Stimulated activated CD8-positive, alpha-beta memory T cell treated with anti-CD3 and anti-CD28 coated beads, Interleukin-7, amount 100 ng/mL, for 4 hours (primary cell): Measurements from ENCODE around the gene ANKRD37.
"Not testable (repeated sequence)": the region's sequence is repeated elsewhere in the genome, so short reads cannot be mapped to it uniquely, and the experiment has no call there.

Experiments used
- DNase-seq, 2 donors: peaks; one replicate each; pipeline ENCODE4 v3.0.0-alpha.2; 2020; ENCODE audit warnings: low read depth in 2 of 2

The ANKRD37 gene, protein sequence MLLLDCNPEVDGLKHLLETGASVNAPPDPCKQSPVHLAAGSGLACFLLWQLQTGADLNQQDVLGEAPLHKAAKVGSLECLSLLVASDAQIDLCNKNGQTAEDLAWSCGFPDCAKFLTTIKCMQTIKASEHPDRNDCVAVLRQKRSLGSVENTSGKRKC

DNA sequence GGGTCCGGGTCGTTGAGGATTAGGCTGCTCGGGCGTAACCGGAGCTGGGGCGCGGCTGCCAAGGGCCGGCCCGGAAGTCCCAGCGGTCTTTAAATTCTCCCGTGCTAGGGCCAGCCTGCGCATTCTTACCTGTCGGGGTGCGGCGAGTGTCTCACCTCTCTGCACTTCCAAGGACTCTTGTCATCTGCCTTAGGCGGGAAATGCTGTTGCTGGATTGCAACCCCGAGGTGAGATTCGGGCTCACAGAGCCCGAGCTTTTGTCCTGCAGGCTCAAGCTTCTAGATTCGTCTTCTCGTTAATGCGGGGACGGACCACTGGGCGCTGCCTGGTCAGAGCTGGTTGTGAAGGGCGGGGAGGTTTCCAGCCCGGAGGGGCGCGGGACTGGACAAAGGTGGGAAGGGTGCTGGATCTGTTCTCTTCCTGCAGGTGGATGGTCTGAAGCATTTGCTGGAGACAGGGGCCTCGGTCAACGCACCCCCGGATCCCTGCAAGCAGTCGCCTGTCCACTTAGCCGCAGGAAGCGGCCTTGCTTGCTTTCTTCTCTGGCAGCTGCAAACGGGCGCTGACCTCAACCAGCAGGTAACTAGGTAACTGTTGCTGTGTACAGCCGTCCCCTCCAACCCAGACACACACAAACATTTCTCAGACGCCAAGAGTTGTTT is at the start of gene ANKRD37:
Gene ANKRD37 (plus strand): TSS at position 118 of the 662 bp plus-strand sequence. CDS start 83 bp downstream, at position 201.
- DNase-seq, result no peak

DNA sequence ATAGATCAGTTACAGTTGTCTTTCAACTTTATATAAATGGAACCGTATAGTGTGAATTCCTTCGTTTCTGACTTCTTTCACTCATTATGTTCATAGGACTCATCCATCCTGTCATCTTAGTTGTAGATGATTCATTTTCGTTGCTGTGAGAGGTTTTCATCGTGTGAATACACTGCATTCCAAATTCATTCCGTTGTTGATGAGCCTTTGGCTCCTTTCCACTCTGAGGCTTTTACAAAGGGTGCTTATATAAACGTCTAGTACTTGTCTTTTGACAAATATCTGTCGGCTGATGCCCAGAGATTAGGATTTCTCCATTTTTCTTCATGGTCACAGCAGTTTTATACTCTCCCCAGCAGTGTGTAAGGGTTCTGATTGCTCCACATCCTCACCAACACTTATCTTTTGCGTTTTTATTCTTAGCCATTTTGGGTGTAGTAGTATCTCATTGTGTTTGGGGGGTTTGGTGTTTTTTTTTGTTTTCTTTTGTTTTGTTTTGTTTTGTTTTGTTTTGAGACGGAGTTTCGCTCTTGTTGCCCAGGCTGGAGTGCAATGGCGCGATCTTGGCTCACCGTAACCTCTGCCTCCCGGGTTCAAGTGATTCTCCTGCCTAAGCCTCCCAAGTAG is 49.6 kb upstream of the ANKRD37 start:
- DNase-seq, result no peak

DNA sequence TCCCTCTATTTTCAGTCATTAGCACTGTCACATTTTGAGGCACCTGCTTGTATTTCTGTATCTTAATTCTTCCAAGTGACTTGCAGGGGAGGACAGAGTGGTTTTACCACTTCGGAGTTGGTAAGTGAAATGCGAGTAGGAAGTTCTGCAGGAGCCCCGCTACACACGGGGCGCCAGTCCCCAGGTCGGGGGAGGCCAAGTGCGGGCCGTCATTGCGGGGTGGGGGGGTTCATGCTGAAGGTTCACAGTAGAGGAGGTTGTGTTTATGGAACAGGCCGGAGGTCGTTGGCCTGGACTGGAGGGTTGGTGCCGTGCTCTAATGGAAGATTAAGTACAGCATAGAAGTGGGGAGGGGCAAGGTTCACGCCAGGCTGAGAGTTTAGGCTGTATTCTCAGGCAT is 45.0 kb upstream of the ANKRD37 start:
- DNase-seq, result no peak

DNA sequence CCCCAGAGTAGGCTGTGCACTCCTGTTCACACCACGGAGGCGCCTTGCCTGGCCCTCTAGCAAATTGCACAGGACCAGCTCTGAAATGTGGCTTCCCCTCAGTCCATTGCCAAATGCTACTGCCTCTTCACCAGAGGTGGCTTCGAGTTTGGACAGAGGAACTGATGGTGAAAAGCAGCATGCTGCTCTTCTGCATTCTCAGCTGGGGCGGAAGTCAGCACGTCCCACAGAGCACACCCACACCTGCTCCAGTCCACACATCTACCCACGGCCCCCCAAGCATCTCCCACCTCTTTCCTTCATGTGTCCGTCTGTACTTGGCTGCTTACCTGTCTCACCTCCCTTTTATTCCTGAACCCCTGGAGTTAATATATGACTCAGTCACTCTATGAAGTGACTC is 44.4 kb upstream of the ANKRD37 start:
- DNase-seq, result no peak

DNA sequence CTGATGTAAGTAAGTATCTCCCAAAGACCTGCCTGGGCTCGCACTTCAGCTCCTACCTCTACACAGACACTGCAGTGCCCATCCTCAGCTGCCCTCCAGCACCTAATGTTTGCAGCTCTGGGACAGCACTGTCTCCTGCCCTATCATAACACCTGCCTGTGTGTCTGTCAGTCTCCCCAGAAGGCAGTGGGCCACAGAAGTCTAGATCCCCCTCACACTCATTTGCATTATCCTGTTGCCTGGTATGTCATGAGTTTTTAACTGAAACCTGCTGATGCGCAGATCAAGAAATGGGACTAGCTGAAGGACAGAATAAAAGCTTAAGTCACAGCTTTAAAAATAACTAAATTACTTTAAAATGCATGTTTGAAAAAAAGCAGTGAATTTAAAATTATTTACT is 43.9 kb upstream of the ANKRD37 start:
- no peak for DNase-seq

DNA sequence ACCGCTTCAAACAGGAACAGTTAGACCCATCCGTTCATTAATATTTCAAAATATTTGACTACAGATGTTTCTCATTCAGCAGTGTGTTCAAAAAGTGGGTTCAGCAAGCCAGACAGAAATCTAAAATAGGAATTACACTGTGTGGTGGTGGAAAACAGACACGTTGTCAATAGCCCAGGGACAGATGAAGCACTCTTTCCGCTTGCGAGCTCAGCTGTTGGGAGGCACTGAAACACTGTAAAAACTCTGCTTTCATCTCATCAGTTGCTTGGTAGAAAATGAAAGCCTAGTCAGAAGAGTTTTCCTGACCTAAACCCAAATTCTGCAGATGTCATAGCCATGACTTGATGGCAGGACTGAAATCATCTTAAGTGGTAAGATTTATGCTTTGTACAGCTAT is 39.4 kb upstream of the ANKRD37 start:
- DNase-seq, result no peak

DNA sequence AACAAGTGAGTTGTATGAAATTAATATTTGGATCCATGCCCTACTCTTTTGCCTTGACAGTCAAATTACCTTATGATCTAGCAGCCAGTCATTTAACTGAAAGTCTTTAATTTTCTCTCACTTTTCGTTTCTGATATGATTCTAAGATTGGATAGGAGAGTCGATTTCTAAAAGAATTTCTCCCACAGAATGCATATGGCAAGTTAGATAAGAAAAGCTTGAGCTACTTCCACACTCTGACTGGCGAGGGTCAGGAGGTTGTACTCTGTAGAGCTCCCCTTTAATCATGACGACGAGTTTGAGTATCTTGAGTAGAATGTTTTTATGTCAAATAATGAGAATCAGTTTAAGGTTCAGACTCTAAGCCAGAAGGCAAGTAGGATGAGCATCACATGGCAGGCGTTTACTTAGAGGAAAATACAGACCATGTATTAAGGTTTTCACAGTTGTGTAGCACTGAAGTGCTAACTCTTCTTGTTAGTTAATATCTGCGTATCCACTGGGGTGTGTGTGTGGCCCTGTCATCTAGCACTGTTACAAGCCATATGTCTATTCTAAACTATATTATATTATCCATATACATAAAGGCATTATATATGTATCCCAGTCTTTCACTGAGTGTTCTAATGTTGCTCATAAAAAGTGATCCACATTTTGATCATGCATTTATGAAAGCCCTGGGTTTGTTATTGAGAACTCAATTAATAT is 38.8 kb upstream of the ANKRD37 start:
- DNase-seq, result no peak

DNA sequence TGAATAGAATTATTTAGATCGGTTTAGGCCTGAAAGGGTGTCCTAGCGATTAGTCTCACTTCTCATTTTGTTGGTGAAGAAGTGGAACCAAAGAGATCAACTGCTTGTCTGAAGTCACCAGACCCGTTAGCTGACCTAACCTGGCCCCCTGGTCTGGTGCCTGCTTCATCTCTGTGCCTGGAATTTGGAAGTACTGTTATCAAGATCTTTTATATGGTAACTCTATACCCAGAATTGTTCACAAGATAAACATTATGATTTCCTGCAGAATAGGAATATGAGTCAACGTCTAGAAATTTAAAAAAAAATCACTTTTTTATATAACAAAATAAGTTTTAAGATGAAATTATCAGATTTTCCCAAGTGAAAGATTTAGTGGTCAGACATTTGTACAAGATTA is 38.1 kb upstream of the ANKRD37 start:
- DNase-seq, result no peak

DNA sequence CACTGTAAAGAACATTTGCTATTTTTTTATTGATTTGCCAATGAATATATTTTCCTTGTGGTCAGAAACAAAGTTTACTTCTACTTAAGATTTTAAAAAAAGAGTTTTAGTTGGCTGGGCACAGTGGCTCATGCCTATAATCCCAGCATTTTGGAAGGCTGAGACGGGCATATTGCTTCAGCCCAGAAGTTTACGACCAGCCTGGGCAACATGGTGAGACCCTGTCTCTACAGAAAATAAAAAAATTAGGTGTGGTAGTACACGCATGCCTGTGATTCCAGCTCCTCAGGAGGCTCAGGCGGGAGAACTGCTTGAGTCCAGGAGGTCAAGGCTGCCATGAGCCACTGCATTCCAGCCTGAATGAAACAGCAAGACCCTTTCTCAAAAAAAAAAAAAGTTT is 37.7 kb upstream of the ANKRD37 start:
- no peak for DNase-seq

DNA sequence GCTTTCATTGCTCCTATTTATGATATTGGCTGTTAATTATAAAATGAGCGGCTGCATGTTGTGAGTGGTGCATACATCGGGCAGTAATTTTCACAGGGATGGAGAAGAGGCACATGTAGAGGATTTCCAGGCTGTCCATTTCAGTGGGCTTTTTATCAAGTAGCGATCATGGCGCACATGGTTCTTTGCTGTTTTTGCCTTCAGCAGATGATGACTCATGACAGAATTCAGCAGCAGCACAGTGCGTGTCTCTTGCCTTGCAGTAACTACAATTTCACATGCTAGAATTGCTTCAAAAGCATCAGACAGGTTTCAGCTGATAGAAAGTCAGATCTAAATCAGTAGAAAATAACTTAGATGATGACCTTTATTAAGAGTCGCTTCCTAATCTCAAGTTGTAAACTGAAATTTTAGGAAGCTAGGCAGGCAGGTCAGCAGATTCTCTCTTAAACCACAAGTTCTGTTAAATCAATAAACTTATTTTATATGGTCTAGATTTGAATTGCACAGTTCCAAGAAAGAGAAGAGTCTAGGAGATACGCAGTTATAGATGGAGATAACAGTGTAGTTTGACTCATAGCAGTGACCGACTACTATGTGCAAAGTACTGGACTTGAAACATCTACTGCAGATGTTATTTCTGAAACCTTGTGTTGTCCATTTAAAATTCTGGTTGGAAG is 36.7 kb upstream of the ANKRD37 start:
- no peak for DNase-seq

DNA sequence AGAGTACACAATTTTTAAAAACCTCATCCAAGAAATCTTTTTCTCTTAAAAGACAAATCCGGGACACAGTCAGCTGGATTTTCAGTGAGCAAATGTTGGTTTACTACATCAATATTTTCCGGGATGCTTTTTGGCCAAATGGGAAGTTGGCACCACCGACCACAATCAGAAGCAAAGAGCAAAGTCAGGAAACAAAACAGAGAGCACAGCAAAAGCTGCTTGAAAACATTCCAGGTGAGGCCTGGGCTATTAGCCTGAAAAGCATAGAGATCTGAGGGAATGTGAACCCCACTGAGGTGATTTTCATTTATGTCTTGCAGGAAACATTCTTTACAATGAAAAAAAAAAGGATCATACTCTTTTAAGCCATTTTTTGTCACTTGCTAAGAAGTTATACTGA is 34.8 kb upstream of the ANKRD37 start:
- DNase-seq, result no peak

DNA sequence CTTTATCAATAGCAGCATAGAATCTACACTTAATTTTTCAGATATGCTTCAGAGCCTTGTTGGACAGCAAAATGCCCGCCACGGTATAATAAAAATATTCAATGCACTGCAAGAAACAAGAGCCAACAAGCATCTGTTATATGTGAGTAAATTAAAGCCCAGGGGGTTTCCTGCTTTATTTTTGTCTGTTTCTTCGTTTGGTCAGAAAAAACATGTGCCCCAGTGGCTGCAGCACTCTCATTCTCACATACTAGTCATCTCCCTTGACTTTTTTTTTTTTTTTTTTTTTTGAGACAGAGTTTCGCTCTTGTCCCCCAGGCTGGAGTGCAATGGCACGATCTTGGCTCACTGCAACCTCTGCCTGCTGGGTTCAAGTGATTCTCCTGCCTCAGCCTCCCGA is 34.1 kb upstream of the ANKRD37 start:
- not testable (repeated sequence) for DNase-seq

DNA sequence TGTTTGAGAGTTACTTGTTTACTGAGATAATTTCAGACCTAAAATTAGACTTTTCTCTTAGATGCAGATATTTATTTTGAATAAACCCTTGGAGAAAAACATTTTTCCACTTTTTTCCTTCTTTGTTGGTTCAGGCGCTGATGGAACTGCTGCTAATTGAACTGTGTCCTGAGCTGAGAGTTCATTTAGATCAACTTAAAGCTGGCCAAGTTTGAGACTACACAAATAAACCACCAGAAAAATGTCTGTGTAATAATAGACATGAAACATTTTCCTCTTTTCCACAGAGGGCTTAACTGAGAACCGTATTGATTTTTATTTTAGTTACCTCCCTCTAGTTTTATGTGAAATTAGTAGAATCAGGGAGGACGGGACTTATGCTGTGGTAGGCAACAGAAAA is 33.4 kb upstream of the ANKRD37 start:
- DNase-seq, result no peak

DNA sequence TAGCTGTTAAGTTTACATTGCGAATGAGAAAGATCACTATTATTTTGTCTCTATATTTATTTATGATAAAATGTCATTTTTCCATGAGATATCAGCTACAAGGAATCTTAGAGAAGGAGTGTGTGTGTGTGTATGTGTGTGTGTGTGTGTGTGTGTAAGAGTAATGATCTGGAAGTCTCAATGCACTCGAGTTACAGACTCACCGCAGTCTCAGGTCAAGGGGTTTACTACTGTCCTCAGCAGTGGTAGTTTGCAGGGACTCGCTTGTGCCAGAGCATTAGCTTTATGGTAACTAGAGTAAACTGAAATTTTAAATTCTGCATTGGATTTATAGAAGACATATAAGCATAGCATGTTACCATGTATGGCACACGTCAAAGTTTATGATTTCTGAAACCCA is 31.8 kb upstream of the ANKRD37 start:
- DNase-seq, result no peak

DNA sequence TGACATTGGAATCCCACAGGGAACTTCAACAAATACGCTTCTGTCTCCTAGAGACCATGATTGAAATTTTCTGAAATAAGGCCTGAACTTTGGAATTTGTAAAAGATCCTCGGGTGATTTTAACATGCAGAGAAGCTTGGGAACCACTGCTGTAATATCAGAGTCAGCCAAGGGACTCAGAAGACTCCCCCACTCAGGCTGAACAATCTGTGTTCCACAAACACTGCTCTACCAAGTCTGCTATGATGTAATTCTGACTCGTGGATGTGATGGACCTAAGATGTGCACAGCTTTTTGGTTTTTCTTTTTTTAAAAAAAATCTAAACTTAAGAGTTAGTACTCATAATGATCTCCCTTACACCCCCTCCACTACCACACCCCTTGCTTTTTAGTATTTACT is 26.9 kb upstream of the ANKRD37 start:
- DNase-seq, result no peak

DNA sequence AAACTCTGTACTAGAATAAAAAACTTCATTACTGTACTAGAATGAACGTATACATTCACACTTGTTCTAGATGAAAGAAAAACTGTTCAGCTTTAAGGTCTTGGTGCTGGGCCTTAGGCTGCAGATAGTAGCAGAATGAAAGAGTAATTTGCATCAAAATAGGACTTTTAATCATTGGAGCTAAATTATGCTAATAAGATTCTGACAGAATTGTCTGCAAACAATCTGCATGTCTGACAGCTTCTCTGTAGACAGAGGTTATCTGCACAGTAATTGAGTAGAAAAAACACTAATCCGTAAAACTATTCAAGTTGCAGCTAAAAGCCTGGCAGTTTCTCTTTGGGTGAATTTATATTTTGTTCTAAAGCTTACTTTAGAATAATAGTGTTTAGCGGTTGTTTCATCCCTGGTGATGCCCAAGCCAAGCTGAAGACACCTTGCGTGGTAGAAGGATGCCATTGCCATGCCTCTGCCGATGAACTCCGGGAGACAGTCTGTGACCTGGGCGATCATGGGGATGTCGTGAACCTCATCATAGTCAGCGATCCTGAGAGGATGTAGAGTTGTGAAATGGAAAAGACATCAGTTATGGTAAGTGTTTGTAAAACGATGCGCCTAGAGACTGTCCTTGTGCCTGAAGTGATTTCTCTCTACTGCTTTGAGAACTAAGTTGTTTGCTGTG is 26.2 kb upstream of the ANKRD37 start:
- DNase-seq, result no peak

DNA sequence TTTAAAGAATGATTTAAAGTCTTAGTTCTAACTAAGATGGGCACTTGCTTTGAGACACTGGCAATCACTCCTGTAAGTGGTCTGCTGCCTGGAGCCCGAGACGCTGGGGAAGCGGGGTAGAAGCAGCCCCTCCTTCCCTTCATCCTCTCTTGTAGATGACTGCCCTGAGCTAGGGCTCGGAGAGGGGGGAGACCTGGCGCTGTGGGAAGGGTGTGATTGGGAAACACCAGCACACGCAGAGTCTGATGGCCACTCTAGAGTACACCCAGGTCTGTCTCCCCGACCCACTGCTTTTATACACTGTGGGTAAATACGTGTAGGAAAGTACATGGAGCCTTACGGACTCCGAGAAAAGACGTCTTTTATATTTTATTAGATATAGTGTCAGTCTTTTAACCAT is 24.9 kb upstream of the ANKRD37 start:
- DNase-seq, result no peak

DNA sequence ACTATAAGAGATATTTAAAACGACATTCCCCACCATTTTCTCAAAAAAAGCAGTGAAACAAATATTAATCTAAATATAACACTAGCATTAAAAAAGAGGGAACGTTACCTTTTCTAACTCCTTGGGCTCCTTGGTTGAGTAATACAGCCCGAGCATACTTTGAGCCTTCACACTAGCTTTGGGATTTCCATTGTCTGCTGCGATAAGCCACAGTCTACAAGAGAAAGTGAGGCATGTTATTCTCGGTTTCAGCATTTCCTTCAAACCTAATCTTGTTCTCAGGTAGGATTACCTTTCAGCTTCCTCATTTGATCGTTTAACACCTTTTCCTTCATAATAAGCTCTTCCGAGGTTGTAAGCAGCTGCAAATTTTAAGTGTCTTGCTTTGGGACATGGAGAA is 22.6 kb upstream of the ANKRD37 start:
- DNase-seq, result no peak

DNA sequence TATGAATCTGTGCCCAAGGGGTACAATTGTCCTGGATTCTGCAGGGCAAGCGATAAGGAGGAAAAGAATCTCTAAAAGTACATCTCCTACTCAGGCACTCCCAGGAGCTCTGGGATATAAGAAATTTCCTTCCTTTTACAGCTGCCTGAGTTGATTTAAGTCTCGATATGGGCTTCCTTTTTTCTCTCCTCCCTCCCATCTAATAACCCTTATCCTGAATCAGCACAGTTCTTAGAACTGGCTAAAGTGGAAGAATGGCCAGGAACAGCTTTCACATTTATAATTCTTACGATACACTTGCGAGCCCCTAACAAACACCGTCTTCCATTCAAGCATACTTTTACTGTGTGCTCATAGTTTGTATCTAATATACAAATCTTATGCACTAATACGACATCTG is 22.1 kb upstream of the ANKRD37 start:
- no peak for DNase-seq

DNA sequence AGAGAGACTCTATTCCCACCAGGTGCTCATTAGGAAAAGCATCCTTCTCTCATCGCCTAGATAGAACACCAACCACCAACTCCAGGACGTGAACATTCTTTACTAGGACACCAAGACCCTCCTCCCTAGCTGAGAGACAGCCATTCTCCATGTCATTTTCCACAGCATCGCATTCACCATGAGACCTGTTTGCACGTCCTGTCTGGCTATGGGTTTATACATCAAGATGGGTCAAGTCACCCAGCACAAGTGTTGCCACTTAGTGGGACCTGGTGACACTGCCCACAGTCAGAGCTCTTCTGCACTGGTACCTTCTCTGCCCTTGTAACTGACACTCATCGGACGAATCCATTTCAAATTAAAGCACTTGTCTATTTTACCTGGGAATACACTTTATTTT is 18.4 kb upstream of the ANKRD37 start:
- DNase-seq, result no peak
